ENCODE data around the gene AGBL4.

Gene AGBL4

DNA sequence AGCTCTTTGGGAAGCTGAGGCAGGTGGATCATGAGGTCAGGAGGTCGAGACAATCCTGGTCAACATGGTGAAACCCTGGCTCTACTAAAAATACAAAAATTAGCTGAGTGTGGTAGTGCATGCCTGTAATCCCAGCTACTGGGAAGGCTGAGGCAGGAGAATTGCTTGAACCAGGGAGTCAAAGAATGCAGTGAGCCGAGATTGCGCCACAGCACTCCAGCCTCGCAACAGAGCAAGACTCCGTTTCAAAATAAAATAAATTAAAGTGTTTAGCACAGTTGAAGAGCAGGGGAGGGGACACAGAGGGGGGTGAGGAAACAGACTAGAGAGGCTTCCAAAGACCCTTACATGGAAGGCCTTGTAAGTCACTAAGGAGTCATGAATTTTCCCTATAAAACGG is 1420.5 kb downstream of the AGBL4 start:
- H3K27me3 ChIP-seq (ENCODE audit: insufficient read depth, low read length): no peaks in the 10 kb centered on the region
- no peaks in the 10 kb centered on the region for H3K36me3 ChIP-seq (ENCODE audit: insufficient read depth, low read length)
- H3K9me3 ChIP-seq (ENCODE audit: insufficient read depth, low read depth, low read length): no peaks in the 10 kb centered on the region
- H3K27ac ChIP-seq (ENCODE audit: low read depth, low read length): no peak overlapping the region
- no peaks in the 10 kb centered on the region for H3K4me1 ChIP-seq (ENCODE audit: insufficient read depth, low read length)
- no peak overlapping the region for H3K9ac ChIP-seq (ENCODE audit: low read depth, low read length)
- whole genome bisulfite sequencing: 86% methylated on average over 5 of the region's 6 CpGs
- H3K4me3 ChIP-seq (ENCODE audit: low read length): no peak overlapping the region

GRCh38 chr1:48602349-48602748 is 1421.4 kb downstream of the AGBL4 start:
- H3K9me3 ChIP-seq (ENCODE audit: insufficient read depth, low read depth, low read length): no peaks in the 10 kb centered on the region
- no peak overlapping the region for H3K27ac ChIP-seq (ENCODE audit: low read depth, low read length)
- H3K4me3 ChIP-seq (ENCODE audit: low read length): no peak overlapping the region
- H3K36me3 ChIP-seq (ENCODE audit: insufficient read depth, low read length): no peaks in the 10 kb centered on the region
- no peaks in the 10 kb centered on the region for H3K4me1 ChIP-seq (ENCODE audit: insufficient read depth, low read length)
- no peaks in the 10 kb centered on the region for H3K27me3 ChIP-seq (ENCODE audit: insufficient read depth, low read length)
- H3K9ac ChIP-seq (ENCODE audit: low read depth, low read length): no peak overlapping the region
- WGBS: 88% methylated on average over 4 of the region's 4 CpGs

GRCh38 chr1:48600182-48600581 is 1423.6 kb downstream of the AGBL4 start:
- H3K27me3 ChIP-seq (ENCODE audit: insufficient read depth, low read length): no peaks in the 10 kb centered on the region
- H3K4me3 ChIP-seq (ENCODE audit: low read length): no peak overlapping the region
- no peaks in the 10 kb centered on the region for H3K9me3 ChIP-seq (ENCODE audit: insufficient read depth, low read depth, low read length)
- peaks cover 13% of the 10 kb centered on the region for H3K4me1 ChIP-seq (ENCODE audit: insufficient read depth, low read length)
- no CpG with 5 or more reads among the region's 1 CpG for WGBS
- H3K9ac ChIP-seq (ENCODE audit: low read depth, low read length): no peak overlapping the region
- H3K27ac ChIP-seq (ENCODE audit: low read depth, low read length): no peak overlapping the region
- H3K36me3 ChIP-seq (ENCODE audit: insufficient read depth, low read length): no peaks in the 10 kb centered on the region

DNA sequence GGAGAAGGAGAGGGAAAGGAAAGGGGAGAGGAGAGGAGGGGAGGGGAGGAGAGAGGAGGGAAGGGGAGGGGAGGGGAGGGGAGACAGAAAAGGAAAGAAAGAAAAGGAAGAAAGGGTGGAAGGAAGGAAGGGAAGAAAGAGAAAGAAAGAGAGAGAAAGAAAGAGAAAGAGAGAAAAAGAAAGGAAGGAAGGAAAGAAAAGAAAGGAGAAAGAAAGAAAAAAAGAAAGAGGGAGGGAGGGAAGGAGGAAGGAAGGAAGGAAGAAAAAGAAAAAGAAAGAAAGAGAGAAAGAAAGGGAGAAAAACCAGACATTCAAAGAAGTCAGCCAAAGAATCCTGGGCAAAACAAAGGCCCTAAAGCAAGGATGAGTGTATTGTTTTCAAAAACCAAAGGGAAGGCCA is 1426.1 kb downstream of the AGBL4 start:
- Histone ChIP-seq H3K27me3 (ENCODE audit: insufficient read depth, low read length) (no peaks in the 10 kb centered on the region), H3K9ac (ENCODE audit: low read depth, low read length) (no peak overlapping the region), H3K4me3 (ENCODE audit: low read length) (no peak overlapping the region), H3K9me3 (ENCODE audit: insufficient read depth, low read depth, low read length) (no peaks in the 10 kb centered on the region), H3K36me3 (ENCODE audit: insufficient read depth, low read length) (no peaks in the 10 kb centered on the region), H3K4me1 (ENCODE audit: insufficient read depth, low read length) (peaks cover 18% of the 10 kb centered on the region), H3K27ac (ENCODE audit: low read depth, low read length) (no peak overlapping the region)

DNA sequence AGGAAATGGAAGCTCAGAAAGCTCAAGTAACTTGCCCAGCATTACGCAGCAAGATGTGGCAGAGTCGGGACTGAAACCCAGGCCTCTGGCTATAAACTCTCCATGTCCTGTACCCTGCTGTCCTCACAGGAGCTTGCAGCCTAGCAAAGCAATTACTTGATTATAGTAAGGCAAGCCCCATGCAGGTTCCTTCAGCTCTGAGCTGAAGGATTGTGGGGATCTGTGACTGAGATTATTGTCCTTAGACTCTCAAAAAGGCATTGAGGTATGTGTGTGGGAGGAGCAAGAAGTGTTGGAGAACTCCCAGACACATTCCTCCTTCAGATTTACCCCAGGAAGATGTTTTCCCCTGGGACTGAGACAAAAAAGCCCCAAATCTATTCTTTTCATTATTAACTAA is 1427.7 kb downstream of the AGBL4 start:
- Histone ChIP-seq H3K27ac (ENCODE audit: low read depth, low read length) (peak overlapping the region; percentile 47), H3K9ac (ENCODE audit: low read depth, low read length) (peak overlapping the region; percentile 25; the same call in 1 of the 2 replicates), H3K4me3 (ENCODE audit: low read length) (no peak overlapping the region), H3K4me1 (ENCODE audit: insufficient read depth, low read length) (peaks cover 18% of the 10 kb centered on the region), H3K9me3 (ENCODE audit: insufficient read depth, low read depth, low read length) (no peaks in the 10 kb centered on the region), H3K36me3 (ENCODE audit: insufficient read depth, low read length) (no peaks in the 10 kb centered on the region), H3K27me3 (ENCODE audit: insufficient read depth, low read length) (no peaks in the 10 kb centered on the region)
- 76% methylated on average over 2 of the region's 2 CpGs for WGBS

DNA sequence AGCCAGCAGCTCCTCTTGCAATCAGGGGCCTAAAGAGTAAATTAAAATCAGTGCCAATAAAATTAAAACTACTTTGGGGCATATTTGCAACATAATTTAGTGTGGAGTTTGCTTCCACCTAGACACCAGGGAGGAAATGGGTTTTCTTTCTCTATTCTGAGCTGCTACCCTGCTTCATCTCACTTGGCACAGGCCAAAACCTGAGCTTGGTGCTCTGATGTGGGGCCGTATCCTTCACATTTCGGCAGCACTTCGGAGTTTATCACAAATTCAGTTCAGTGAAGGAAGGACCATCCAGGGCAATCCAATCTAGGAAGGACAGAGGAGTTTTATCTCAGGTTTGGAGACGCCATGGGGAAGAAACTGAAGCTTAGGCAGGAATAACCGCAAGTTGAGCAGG is 1428.1 kb downstream of the AGBL4 start:
- WGBS: 86% methylated on average over 5 of the region's 5 CpGs
- peak overlapping the region; percentile 47 for H3K27ac ChIP-seq (ENCODE audit: low read depth, low read length)

DNA sequence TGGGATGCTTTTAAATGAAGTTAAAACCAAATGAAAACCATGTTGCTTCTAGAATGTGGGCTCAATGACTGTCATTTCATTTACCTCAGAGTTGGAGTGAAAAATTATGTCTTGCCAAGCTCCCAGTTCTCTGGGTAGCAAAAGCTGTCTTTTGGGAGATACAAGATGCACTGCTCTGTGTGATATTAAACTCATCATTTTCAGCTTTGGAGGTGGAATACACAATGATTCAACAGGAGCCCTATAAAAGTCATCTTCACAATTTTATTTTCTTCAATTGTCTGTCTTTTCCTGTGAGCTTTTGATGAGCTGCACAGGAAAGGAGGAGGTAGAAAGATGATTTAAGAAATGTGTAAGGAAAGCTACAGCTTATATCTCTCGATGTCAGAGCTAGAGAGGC is 1431.4 kb downstream of the AGBL4 start:
- H3K4me3 ChIP-seq (ENCODE audit: low read length): no peak overlapping the region
- peaks cover 18% of the 10 kb centered on the region for H3K4me1 ChIP-seq (ENCODE audit: insufficient read depth, low read length)
- no peak overlapping the region for H3K27ac ChIP-seq (ENCODE audit: low read depth, low read length)
- no peaks in the 10 kb centered on the region for H3K9me3 ChIP-seq (ENCODE audit: insufficient read depth, low read depth, low read length)
- H3K27me3 ChIP-seq (ENCODE audit: insufficient read depth, low read length): no peaks in the 10 kb centered on the region
- no peaks in the 10 kb centered on the region for H3K36me3 ChIP-seq (ENCODE audit: insufficient read depth, low read length)
- WGBS: 86% methylated on average over 1 of the region's 1 CpG
- H3K9ac ChIP-seq (ENCODE audit: low read depth, low read length): no peak overlapping the region

More for the DNA sequence above, 1428.1 kb downstream of the AGBL4 start:
- no peaks in the 10 kb centered on the region for H3K27me3 ChIP-seq (ENCODE audit: insufficient read depth, low read length)
- H3K9me3 ChIP-seq (ENCODE audit: insufficient read depth, low read depth, low read length): no peaks in the 10 kb centered on the region
- H3K4me3 ChIP-seq (ENCODE audit: low read length): no peak overlapping the region
- H3K4me1 ChIP-seq (ENCODE audit: insufficient read depth, low read length): peaks cover 18% of the 10 kb centered on the region
- H3K36me3 ChIP-seq (ENCODE audit: insufficient read depth, low read length): no peaks in the 10 kb centered on the region
- H3K9ac ChIP-seq (ENCODE audit: low read depth, low read length): peak overlapping the region; percentile 25; the same call in 1 of the 2 replicates

DNA sequence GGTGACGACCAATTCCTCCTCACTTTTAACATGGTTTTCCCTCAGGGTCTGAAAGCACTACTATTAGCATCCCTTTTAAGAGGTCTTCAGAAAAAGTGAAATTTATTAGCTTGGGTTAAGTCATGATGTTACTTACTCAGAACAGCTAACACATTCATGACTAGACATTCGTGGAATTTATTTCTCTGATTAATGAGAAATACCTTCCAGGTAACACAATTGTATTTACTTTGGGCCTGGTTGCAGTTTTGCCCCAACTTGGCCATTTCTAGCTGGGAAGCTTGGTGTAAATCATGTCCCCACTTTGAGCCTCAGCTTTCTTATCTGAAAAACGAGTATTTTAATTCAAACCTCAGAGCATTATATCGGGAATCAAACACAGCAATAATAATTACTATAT is 1432.6 kb downstream of the AGBL4 start:
- no peaks in the 10 kb centered on the region for H3K36me3 ChIP-seq (ENCODE audit: insufficient read depth, low read length)
- H3K4me3 ChIP-seq (ENCODE audit: low read length): no peak overlapping the region
- no peak overlapping the region for H3K27ac ChIP-seq (ENCODE audit: low read depth, low read length)
- no peak overlapping the region for H3K9ac ChIP-seq (ENCODE audit: low read depth, low read length)
- 71% methylated on average over 2 of the region's 4 CpGs for WGBS
- no peaks in the 10 kb centered on the region for H3K9me3 ChIP-seq (ENCODE audit: insufficient read depth, low read depth, low read length)
- H3K4me1 ChIP-seq (ENCODE audit: insufficient read depth, low read length): peaks cover 16% of the 10 kb centered on the region
- H3K27me3 ChIP-seq (ENCODE audit: insufficient read depth, low read length): no peaks in the 10 kb centered on the region

DNA sequence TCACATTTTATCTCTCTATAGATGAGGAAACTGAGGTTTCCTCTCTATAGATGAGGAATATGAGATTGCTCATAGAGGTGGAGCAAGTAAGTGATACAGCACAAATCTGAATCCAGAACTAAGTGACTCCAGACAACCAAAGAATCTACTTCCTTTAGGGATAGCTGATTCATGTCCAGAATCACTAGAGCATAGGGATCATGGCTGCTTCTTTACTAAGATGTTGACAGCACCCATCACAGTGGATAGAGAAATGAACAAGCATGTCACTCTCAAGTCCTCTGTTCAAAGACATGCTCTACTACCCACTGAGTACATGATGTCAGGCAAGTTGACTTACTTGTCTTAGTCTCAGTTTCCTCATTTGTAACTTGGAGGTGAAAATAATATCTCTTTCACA is 1435.7 kb downstream of the AGBL4 start:
- no peaks in the 10 kb centered on the region for H3K4me1 ChIP-seq (ENCODE audit: insufficient read depth, low read length)

GRCh38 chr1:48582408-48582807 is 1441.3 kb downstream of the AGBL4 start:
- H3K9me3 ChIP-seq (ENCODE audit: insufficient read depth, low read depth, low read length): no peaks in the 10 kb centered on the region
- H3K9ac ChIP-seq (ENCODE audit: low read depth, low read length): no peak overlapping the region
- no peaks in the 10 kb centered on the region for H3K36me3 ChIP-seq (ENCODE audit: insufficient read depth, low read length)
- WGBS: 92% methylated on average over 3 of the region's 3 CpGs
- no peak overlapping the region for H3K4me3 ChIP-seq (ENCODE audit: low read length)
- H3K27me3 ChIP-seq (ENCODE audit: insufficient read depth, low read length): no peaks in the 10 kb centered on the region
- H3K4me1 ChIP-seq (ENCODE audit: insufficient read depth, low read length): no peaks in the 10 kb centered on the region
- H3K27ac ChIP-seq (ENCODE audit: low read depth, low read length): no peak overlapping the region

More for the DNA sequence above, 1435.7 kb downstream of the AGBL4 start:
- Histone ChIP-seq H3K4me3 (ENCODE audit: low read length) (no peak overlapping the region), H3K9ac (ENCODE audit: low read depth, low read length) (no peak overlapping the region), H3K27ac (ENCODE audit: low read depth, low read length) (no peak overlapping the region), H3K9me3 (ENCODE audit: insufficient read depth, low read depth, low read length) (no peaks in the 10 kb centered on the region), H3K36me3 (ENCODE audit: insufficient read depth, low read length) (no peaks in the 10 kb centered on the region), H3K27me3 (ENCODE audit: insufficient read depth, low read length) (no peaks in the 10 kb centered on the region)

DNA sequence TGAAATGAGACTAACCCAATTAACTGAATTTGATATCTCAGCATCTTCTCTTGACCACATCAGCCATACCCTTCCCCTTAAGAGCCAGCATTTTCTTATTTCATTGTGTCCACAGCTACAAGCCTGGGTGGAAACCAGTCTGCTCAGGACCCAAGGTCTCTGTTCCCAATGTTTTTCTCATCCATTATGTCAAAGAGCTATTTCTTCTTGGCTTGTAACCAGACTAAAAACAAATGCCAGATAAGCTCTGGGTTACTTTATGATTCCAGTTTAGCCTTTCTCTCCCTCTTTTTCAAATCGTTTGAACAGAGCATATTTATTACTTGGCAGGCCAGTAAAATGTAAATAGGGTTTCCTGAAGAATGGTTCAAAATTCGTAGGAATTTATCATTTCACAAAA is 1442.5 kb downstream of the AGBL4 start:
- Histone ChIP-seq H3K27me3 (ENCODE audit: insufficient read depth, low read length) (no peaks in the 10 kb centered on the region), H3K9me3 (ENCODE audit: insufficient read depth, low read depth, low read length) (no peaks in the 10 kb centered on the region), H3K4me3 (ENCODE audit: low read length) (no peak overlapping the region), H3K9ac (ENCODE audit: low read depth, low read length) (no peak overlapping the region), H3K4me1 (ENCODE audit: insufficient read depth, low read length) (no peaks in the 10 kb centered on the region), H3K27ac (ENCODE audit: low read depth, low read length) (no peak overlapping the region), H3K36me3 (ENCODE audit: insufficient read depth, low read length) (no peaks in the 10 kb centered on the region)
- WGBS: 100% methylated on average over 2 of the region's 2 CpGs

- 91% methylated on average over 2 of the region's 2 CpGs for WGBS
- Histone ChIP-seq H3K4me1 (ENCODE audit: insufficient read depth, low read length) (no peaks in the 10 kb centered on the region), H3K9ac (ENCODE audit: low read depth, low read length) (no peak overlapping the region), H3K36me3 (ENCODE audit: insufficient read depth, low read length) (no peaks in the 10 kb centered on the region), H3K27ac (ENCODE audit: low read depth, low read length) (no peak overlapping the region), H3K4me3 (ENCODE audit: low read length) (no peak overlapping the region), H3K9me3 (ENCODE audit: insufficient read depth, low read depth, low read length) (no peaks in the 10 kb centered on the region), H3K27me3 (ENCODE audit: insufficient read depth, low read length) (no peaks in the 10 kb centered on the region)
These were observed 1447.2 kb downstream of the AGBL4 start for GRCh38 chr1:48576565-48576964.
